ENCODE results near the gene SLC25A36. TPM values are rescaled to one million over a fixed set of nuclear protein-coding genes. Genes with fewer than 3 reads are reported as not detected.

The SLC25A36 gene, protein sequence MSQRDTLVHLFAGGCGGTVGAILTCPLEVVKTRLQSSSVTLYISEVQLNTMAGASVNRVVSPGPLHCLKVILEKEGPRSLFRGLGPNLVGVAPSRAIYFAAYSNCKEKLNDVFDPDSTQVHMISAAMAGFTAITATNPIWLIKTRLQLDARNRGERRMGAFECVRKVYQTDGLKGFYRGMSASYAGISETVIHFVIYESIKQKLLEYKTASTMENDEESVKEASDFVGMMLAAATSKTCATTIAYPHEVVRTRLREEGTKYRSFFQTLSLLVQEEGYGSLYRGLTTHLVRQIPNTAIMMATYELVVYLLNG
- total RNA-seq = 76.0 and 86.3 TPM in 2 replicates
- 63.0 TPM for total RNA-seq (2013)
- 29.3 and 57.7 TPM in 2 replicates for polyA plus RNA-seq
- 108 TPM in 2 replicates for polyA minus RNA-seq

GRCh38 chr3:140941434-140942220 lies at the start of gene SLC25A36:
Gene SLC25A36, plus strand, starts transcription at chr3:140941836. Its CDS starts 219 bp downstream, at chr3:140942055.
- H3K36me3 ChIP-seq (replicated peaks in 1 of 2; ENCODE audit: control extremely low read depth in 1 of 2, control insufficient read depth in 1 of 2, extremely low read depth in 1 of 2, insufficient read depth in 2 of 2, low read length in 1 of 2) = peaks cover 0 to 1% of the 10 kb centered on the region in 2 experiments
- H3K27me3 Mint-ChIP-seq = no peaks in the 10 kb centered on the region
- H2AFZ ChIP-seq (ENCODE audit: insufficient read depth, low read depth, low read length, poor library complexity, severe bottlenecking) = peak within 1 kb of the TSS; percentile 87
- H3K27me3 ChIP-seq (replicated peaks in 1 of 4; ENCODE audit: control extremely low read depth in 1 of 4, control insufficient read depth in 3 of 4, insufficient read depth in 4 of 4, low read length in 3 of 4) = no peaks in the 10 kb centered on the region
- CTCF ChIA-PET = no interaction called here
- H3K9ac ChIP-seq (ENCODE audit: low read length) = peak within 1 kb of the TSS; percentile 94
- ATAC-seq (ENCODE audit: low read depth) (peak; percentile 96), DNase-seq (peak; percentile 99)
- peak within 1 kb of the TSS; percentile 95 for H3K4me3 Mint-ChIP-seq
- peak within 1 kb of the TSS; percentile 78 for H3K4me2 ChIP-seq (replicated peaks; ENCODE audit: low read depth, low read length, poor library complexity, severe bottlenecking)
- peaks cover 0 to 3% (median 0%) of the 10 kb centered on the region in 3 donors for H3K9me3 ChIP-seq (ENCODE audit: control extremely low read depth in 1 of 3, control insufficient read depth in 2 of 3, insufficient read depth in 1 of 3, low read length in 2 of 3)
- peaks cover 11 to 26% of the 10 kb centered on the region in 2 donors for H3K4me1 ChIP-seq (ENCODE audit: control insufficient read depth in 2 of 2, insufficient read depth in 2 of 2, low read length in 2 of 2)
- peaks cover 46% of the 10 kb centered on the region for H3K79me2 ChIP-seq (ENCODE audit: control insufficient read depth, insufficient read depth, low read length)
- POLR2A ChIA-PET = interaction anchor here (0.5 kb wide), 1 partner anchor 31 kb away, joined by 4 read pairs; no protein-coding TSS in a partner anchor
- intact Hi-C loops (cut with micrococcal nuclease) = loop anchor here (1.0 to 10.0 kb wide), 6 partner anchors 290 to 1633 kb away; partner anchors contain the start of genes ATR, COPB2, MRPS22 and PXYLP1
- no peaks in the 10 kb centered on the region for H3K9me3 Mint-ChIP-seq (ENCODE audit: insufficient read depth)
- WGBS (ENCODE audit: insufficient coverage) = under 1% methylated on average over 61 of the region's 72 CpGs
- H3K4me3 ChIP-seq (ENCODE audit: control extremely low read depth in 1 of 5, extremely low read depth in 1 of 5, insufficient read depth in 1 of 5, low read depth in 2 of 5, low read length in 4 of 5) = peak within 1 kb of the TSS; percentile 63 to 86 (median 80)
- H3K4me1 Mint-ChIP-seq = peaks cover 42% of the 10 kb centered on the region
- peak within 1 kb of the TSS; percentile 97 for H3K27ac Mint-ChIP-seq
- H3K27ac ChIP-seq (ENCODE audit: low read length in 2 of 2) = peak within 1 kb of the TSS; percentile 91 to 95
- peaks cover 8% of the 10 kb centered on the region for H4K20me1 ChIP-seq (ENCODE audit: control insufficient read depth, insufficient read depth, low read length, poor library complexity, severe bottlenecking)
- TF ChIP-seq, protein P1, sequence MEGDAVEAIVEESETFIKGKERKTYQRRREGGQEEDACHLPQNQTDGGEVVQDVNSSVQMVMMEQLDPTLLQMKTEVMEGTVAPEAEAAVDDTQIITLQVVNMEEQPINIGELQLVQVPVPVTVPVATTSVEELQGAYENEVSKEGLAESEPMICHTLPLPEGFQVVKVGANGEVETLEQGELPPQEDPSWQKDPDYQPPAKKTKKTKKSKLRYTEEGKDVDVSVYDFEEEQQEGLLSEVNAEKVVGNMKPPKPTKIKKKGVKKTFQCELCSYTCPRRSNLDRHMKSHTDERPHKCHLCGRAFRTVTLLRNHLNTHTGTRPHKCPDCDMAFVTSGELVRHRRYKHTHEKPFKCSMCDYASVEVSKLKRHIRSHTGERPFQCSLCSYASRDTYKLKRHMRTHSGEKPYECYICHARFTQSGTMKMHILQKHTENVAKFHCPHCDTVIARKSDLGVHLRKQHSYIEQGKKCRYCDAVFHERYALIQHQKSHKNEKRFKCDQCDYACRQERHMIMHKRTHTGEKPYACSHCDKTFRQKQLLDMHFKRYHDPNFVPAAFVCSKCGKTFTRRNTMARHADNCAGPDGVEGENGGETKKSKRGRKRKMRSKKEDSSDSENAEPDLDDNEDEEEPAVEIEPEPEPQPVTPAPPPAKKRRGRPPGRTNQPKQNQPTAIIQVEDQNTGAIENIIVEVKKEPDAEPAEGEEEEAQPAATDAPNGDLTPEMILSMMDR (IDR thresholded peaks at IDR 0.05) = no peak
- TF ChIP-seq EZH2 (IDR thresholded peaks at IDR 0.05; ENCODE audit: borderline replicate concordance, insufficient read depth, low read depth, low read length, poor library complexity, severe bottlenecking) = no peak

All from B cell (primary cell).